Right renal pelvis (tissue), 4 donors: ENCODE measurements around the gene ERCC6. TPM values are rescaled to one million over a fixed set of nuclear protein-coding genes. Genes with fewer than 3 reads are reported as not detected.

ENCODE experiments used
- polyA plus RNA-seq, 4 donors: library from polyadenylated mRNA; unstranded; fragments of 120-200 nt; gene quantifications; one replicate each; pipeline ENCODE4 v1.2.1, GENCODE V29; 2013; ENCODE audit not compliant: insufficient read length in 4 of 4

ERCC6 gene
- polyA plus RNA-seq, 4 donors: 15.2 to 17.7 (median 16.4) TPM

Other genes with a start within 250 kb of the ERCC6 start
- under 1 TPM; 0.10 to 0.17 (median 0.14) TPM for gene C10orf71, start 240.0 kb downstream of the ERCC6 start, polyA plus RNA-seq
- under 1 TPM in 2 of 4 donors, not detected in 2; 0.05 to 0.07 TPM for gene DRGX, start 143.0 kb downstream of the ERCC6 start, polyA plus RNA-seq
- gene SLC18A3, start 71.2 kb upstream of the ERCC6 start, polyA plus RNA-seq: not detected
- gene CHAT, start 74.9 kb upstream of the ERCC6 start, polyA plus RNA-seq: not detected
- not detected for gene C10orf53, start 140.5 kb upstream of the ERCC6 start, polyA plus RNA-seq
- gene OGDHL, start 223.2 kb upstream of the ERCC6 start, polyA plus RNA-seq: 10 to 100 TPM; 38.0 to 46.1 (median 38.9) TPM